Measurements from ENCODE around the gene PDE9A. TPM values are rescaled to one million over a fixed set of nuclear protein-coding genes. Genes with fewer than 3 reads are reported as not detected.

Gene PDE9A
- total RNA-seq, 1 donor from 2014 or later, result 0.41 TPM

DNA sequence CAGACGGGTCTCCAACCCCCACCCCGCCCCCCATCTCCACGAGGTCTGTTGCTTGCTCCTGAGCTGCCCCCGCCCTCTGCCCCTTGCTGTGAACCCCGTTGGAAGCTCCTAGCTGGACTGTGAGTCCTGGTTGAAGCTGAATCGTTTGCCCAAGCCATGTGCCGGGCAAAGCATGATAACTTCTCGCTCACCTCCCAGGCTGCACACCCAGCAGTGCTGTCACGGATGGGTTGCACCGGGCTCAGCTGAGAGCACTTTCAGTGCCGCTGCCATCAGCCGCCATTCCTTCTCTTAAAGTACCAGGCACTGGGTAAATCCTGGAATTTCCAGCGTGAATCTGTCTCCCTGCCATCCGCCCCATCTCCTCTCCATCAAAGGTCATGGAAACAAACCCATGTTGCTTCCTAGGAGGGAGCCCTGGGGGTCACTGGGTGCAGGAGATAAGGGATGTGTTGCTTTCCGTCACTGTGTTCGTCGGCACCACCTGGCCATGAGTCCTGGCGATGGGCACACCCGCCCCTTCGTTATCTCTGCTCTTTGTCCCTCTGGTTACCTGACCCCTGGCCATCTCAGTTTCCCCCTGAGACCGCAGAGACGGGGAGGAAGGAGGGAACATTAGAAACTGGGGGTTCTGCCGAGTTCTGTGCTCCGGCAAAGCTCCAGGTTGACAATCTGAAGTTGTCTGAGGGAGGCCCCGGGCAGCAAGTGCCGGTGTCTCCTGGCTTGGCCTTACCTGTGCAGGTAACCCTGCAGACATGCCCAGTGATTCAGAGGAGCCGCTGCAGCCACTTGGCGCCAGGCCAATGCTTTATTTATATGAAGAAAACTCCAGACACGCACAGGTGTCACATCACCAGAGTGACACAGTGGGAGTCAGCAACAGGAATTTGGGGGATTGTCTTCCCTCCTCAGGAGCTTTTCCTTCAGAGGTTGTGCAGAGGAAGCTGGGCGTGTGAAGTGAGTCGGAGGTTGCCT is 2.7 kb downstream of the PDE9A start:
- no peak for DNase-seq (ENCODE audit: extremely low read depth, low read depth, low spot score)

DNA sequence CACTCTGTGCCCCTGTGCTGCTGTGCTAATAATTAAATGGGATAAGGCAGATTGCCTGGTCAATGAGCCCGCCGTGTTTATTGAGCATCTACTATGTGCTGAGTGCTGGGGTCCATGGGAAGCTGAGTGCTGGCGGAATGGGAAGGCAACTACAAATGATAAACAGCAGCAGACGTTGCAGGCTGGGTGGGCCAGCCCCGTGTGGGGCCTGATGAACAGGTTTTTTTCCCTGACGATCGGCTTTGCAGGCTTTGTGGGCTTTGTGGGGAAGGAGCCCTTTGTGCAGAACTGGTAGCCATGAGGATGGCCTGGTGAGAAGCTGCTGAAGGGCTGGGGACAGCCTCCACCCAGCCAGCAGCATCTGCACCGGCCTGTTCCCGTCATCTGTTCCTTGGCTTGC is 3.5 kb downstream of the PDE9A start:
- DNase-seq (ENCODE audit: extremely low read depth, low read depth, low spot score), result no peak

GRCh38 chr21:42657676-42658319 is 4.4 kb downstream of the PDE9A start:
- DNase-seq (ENCODE audit: extremely low read depth, low read depth, low spot score), result no peak

DNA sequence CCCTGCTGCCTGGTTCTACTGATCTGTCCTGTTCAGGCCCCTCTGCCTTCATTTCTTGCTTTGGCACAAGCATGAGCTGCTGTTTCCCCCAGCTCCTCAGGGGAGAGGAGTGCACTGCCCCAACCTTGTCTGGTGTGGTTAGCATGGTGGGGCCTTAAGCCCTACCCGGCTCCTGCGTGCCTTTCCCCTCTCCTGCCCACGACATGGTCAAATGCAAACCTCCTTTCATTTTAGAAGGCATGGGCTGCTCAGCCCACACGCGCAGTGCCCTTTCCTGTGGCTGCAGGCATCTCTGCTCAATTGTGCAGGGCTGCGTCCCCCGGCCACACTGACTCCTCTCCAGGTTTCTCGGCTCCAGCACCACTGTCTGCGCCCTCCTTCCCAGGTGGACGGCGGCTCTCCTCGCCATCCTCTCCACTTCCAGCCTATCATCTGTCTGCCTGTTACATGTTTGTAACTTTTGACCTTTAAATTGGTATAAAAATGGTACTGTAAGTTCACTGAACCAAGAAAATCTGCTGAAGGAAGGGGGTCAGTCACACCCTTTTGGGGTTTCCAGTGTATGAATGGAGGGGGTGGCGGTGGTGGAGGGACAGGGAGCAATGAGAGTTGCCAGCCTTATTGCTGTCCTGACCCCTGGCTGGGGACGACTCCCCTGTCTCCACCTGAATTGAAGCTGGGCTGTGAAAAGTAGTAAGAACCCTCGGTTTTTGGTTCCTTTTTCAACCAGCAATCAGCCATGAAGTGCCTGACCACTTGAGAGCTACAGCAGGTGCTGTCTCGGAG is 5.1 kb downstream of the PDE9A start:
- no peak for DNase-seq (ENCODE audit: extremely low read depth, low read depth, low spot score)

- no peak for DNase-seq (ENCODE audit: extremely low read depth, low read depth, low spot score)
These were observed 6.1 kb downstream of the PDE9A start for GRCh38 chr21:42659416-42660117.

GRCh38 chr21:42660118-42660470 is 6.7 kb downstream of the PDE9A start:
- DNase-seq (ENCODE audit: extremely low read depth, low read depth, low spot score), result no peak

GRCh38 chr21:42661688-42662429 is 8.4 kb downstream of the PDE9A start:
- DNase-seq (ENCODE audit: extremely low read depth, low read depth, low spot score), result no peak

- DNase-seq (ENCODE audit: extremely low read depth, low read depth, low spot score), result no peak
These were observed 9.2 kb downstream of the PDE9A start for GRCh38 chr21:42662430-42663199.

DNA sequence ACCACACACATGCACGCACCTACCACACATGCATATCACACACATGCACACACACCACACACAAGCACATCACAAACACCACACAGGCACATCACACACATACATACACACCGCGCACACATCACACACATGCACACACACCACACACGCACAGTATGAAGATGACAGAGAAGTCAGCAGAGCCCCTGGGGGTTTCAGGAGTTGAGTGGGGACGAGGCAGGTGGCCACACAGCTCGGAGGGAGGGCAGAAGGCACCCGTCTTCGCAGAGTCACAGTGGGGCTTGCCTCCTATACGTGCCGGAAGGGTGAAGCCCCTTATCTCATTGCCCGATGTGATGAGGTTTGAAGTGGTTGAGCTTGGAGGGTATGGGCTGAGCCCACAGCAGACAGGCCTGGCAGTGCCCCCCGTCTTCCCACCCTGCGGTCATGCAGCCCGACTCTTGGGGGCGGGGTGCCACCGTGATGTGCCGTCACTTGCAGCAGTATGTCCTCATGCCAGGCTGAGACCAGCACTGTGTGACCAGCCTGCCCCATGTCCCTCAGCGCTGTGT is 9.9 kb downstream of the PDE9A start:
- no peak for DNase-seq (ENCODE audit: extremely low read depth, low read depth, low spot score)

- no peak for DNase-seq (ENCODE audit: extremely low read depth, low read depth, low spot score)
These were observed 10.6 kb downstream of the PDE9A start for GRCh38 chr21:42663860-42664535.

- DNase-seq (ENCODE audit: extremely low read depth, low read depth, low spot score), result no peak
These were observed 11.2 kb downstream of the PDE9A start for GRCh38 chr21:42664614-42665013.

DNA sequence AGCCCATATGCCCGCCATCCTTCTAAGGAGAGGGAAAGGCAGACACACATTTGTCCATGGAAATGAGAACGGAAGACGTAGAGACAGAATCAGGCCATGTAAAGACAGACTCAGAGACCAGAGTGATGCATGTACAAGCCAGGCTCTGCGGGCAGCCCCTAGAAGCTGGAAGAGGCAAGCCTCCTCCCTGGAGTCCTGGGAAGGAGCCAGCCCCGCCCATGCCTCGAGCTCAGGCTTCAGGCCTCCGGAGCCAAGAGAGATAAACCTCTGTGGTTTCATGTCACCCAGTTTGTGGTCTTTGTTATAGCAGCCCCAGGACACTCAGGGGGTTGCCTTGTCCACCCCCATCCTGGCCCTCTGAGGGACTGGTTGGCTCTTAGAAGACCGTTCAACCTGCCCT is 11.6 kb downstream of the PDE9A start:
- no peak for DNase-seq (ENCODE audit: extremely low read depth, low read depth, low spot score)

- DNase-seq (ENCODE audit: extremely low read depth, low read depth, low spot score), result no peak
These were observed 12.1 kb downstream of the PDE9A start for GRCh38 chr21:42665484-42665883.

- DNase-seq (ENCODE audit: extremely low read depth, low read depth, low spot score), result no peak
These were observed 12.8 kb downstream of the PDE9A start for GRCh38 chr21:42666023-42666747.

DNA sequence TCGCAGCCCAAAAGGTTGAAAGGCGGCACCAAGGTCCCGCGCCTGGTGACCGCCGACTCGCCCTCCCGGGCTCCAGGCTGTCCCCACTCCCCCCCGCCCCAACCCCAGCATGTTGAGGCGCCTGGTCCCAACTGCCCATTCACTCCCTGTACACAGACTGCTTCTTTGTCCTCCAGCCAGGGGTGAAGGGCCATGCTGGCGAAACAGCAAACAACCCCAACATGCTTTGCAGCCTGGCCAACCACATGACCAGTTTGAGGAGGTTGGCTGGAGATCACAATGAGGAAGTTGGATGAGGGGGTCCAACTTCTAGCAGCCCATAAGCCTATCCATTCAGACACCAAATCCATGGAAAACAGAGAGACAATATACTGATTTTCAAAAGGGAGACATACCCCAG is 13.5 kb downstream of the PDE9A start:
- no peak for DNase-seq (ENCODE audit: extremely low read depth, low read depth, low spot score)

DNA sequence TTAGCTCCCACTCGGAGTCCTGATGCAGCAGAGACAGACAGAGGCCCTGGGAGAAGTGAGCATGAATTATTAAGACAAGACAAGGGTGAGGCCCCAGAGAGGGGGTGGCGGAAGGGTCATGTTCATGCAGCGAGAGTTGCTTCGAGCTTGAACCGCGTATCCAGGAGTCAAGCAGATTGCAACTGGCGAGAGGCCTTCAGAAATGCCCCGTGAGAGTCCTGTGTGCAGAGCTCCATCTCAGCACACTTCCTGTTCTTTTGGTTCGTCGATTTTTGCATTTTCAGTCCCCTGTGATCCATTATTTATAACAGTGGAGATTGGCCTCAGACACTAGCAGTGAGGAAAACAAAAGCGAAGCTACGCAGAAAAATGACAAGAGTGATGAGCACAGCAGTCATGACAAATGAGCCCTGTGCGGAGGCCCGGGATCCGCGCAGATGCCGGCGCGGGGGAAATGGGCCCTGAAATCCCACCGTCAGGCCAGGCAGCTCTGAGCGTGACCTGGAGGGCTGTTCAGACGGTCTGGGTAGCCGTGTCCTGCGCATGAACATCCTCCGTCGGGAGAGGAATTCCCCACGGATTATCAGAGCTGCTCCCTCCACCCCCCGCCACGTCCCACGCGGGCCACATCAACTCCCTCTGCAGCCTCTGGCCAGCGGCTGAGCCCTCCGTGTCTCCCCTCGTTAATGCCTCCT is 15.0 kb downstream of the PDE9A start:
- no peak for DNase-seq (ENCODE audit: extremely low read depth, low read depth, low spot score)

DNA sequence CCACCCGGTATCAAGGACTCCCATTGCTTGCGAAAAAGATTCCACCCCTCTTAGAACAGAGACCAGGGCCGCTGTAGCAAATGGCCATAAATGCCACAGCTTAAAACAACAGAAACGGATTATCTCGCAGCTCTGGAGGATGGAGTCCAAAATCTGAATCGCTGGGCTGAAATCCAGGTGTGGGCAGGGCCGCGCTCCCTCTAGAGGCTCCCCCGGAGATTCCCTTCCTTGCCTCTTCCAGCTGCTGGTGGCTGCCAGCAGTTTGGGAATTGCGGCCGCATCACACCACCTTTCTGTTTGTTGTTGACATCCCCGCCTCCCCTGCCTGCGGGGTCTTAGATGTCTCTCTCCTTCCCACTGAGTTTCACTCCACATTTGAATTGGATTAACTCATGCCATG is 15.6 kb downstream of the PDE9A start:
- no peak for DNase-seq (ENCODE audit: extremely low read depth, low read depth, low spot score)

Data from glomerular endothelial cell (primary cell).